H1 (cell line): ENCODE measurements around the gene STXBP4. TPM values are rescaled to one million over a fixed set of nuclear protein-coding genes. Genes with fewer than 3 reads are reported as not detected.
"Not testable (repeated sequence)": the region's sequence is repeated elsewhere in the genome, so short reads cannot be mapped to it uniquely, and the experiment has no call there.

Source experiments
- CTCF ChIA-PET: fragments of 300-600 bp; sonication (Branson Sonifier 250); formaldehyde crosslinking; loops from one replicate; lab custom pipeline; 2021; ENCODE audit not compliant: partially characterized antibody; lab: Charles Lee
- POLR2A ChIA-PET: fragments of 300-600 bp; sonication (Branson Sonifier 250); formaldehyde crosslinking; loops from one replicate; lab custom pipeline; 2021; ENCODE audit warnings: inconsistent platforms; ENCODE audit not compliant: partially characterized antibody; lab: Charles Lee
- DNase-seq, 2 experiments: peaks; one replicate each; pipeline versions ENCODE4 v3.0.0 to v3.0.0-alpha.2; 2010 to 2022; ENCODE audit warnings: low spot score in 2 of 2, low read depth in 1 of 2, mixed read lengths in 1 of 2
- FAIRE-seq: peaks from 2 replicates; lab custom pipeline; 2011; peaks lifted over from hg19 to GRCh38; lab: Jason Lieb, UNC
- H2AFZ ChIP-seq: 2 replicates; pipeline ENCODE4 v1.8.1; 2012; ENCODE audit warnings: low read length, inconsistent platforms
- H2AK5ac ChIP-seq: 2 replicates; pipeline ENCODE4 v1.6.1; 2013; ENCODE audit warnings: low read depth, low read length
- H2BK120ac ChIP-seq: replicated peaks from 2 replicates; pipeline ENCODE3; 2013; ENCODE audit warnings: low read depth, low read length, inconsistent platforms
- H2BK12ac ChIP-seq: 2 replicates; pipeline ENCODE4 v1.6.1; 2013; ENCODE audit warnings: low read depth, low read length
- H2BK15ac ChIP-seq: 2 replicates; pipeline ENCODE4 v1.6.1; 2013; ENCODE audit warnings: low read length
- H2BK20ac ChIP-seq: 2 replicates; pipeline ENCODE4 v1.6.1; 2013; ENCODE audit warnings: low read length
- H2BK5ac ChIP-seq: 2 replicates; pipeline ENCODE4 v1.6.1; 2013; ENCODE audit warnings: low read depth, low read length
- H3K14ac ChIP-seq: 2 replicates; pipeline ENCODE4 v1.6.1; 2013; ENCODE audit warnings: inconsistent platforms; ENCODE audit not compliant: insufficient read length
- H3K18ac ChIP-seq: 2 replicates; pipeline ENCODE4 v1.6.1; 2013; ENCODE audit warnings: low read length; ENCODE audit errors: extremely low read depth
- H3K23ac ChIP-seq: 2 replicates; pipeline ENCODE4 v1.6.1; 2013; ENCODE audit warnings: inconsistent platforms; ENCODE audit not compliant: insufficient read length
- H3K23me2 ChIP-seq: 2 replicates; pipeline ENCODE4 v1.6.1; 2013; ENCODE audit warnings: low read depth, low read length
- H3K27ac ChIP-seq: 2 replicates; pipeline ENCODE4 v1.6.1; 2011; ENCODE audit warnings: low read depth, low read length, inconsistent platforms
- H3K27me3 ChIP-seq, 4 experiments: replicated peaks in 1 of 4; 1 replicate in 1 of 4; 2 replicates in 3 of 4; pipeline versions ENCODE4 v1.6.1 to v1.8.1; 2011 to 2013; ENCODE audit warnings: low read length in 3 of 4, mild to moderate bottlenecking in 3 of 4, inconsistent platforms in 2 of 4, mixed read lengths in 2 of 4, moderate library complexity in 1 of 4; ENCODE audit not compliant: control insufficient read depth in 3 of 4, insufficient read depth in 3 of 4; ENCODE audit errors: extremely low read depth in 1 of 4
- H3K36me3 ChIP-seq, 4 experiments: 2 replicates each; pipeline versions ENCODE4 v1.6.1 to v1.8.1; 2011 to 2013; ENCODE audit warnings: mild to moderate bottlenecking in 4 of 4, low read length in 3 of 4, moderate library complexity in 2 of 4, control low read depth in 1 of 4, inconsistent platforms in 1 of 4; ENCODE audit not compliant: insufficient read depth in 4 of 4, control insufficient read depth in 2 of 4
- H3K4ac ChIP-seq: replicated peaks from 2 replicates; pipeline ENCODE3; 2013; ENCODE audit warnings: low read length, low read depth, mixed read lengths, inconsistent platforms; ENCODE audit not compliant: insufficient read length
- H3K4me1 ChIP-seq, 4 experiments: replicated peaks in 1 of 4; 1 replicate in 1 of 4; 2 replicates in 3 of 4; pipeline versions ENCODE4 v1.6.1 to v1.8.1; 2011 to 2013; ENCODE audit warnings: low read length in 3 of 4, inconsistent platforms in 2 of 4, mixed read lengths in 1 of 4; ENCODE audit not compliant: insufficient read depth in 4 of 4, control insufficient read depth in 3 of 4
- H3K4me2 ChIP-seq, 2 experiments: 2 replicates each; pipeline versions ENCODE4 v1.6.1 to v1.8.1; 2011 to 2013; ENCODE audit warnings: low read depth in 2 of 2, low read length in 2 of 2, control low read depth in 1 of 2, inconsistent platforms in 1 of 2, mild to moderate bottlenecking in 1 of 2; ENCODE audit not compliant: insufficient read depth in 1 of 2
- H3K4me3 ChIP-seq, 4 experiments: fragments of 200-600, 300-600 bp in 1 of 4; sonication (generic), shearing (Covaris generic), sonication (Bioruptor Twin) in 1 of 4; 2 replicates each; pipeline versions ENCODE4 v1.5.1 to v1.8.1; 2011 to 2016; ENCODE audit warnings: low read length in 4 of 4, low read depth in 3 of 4, control low read depth in 2 of 4, inconsistent platforms in 2 of 4, mild to moderate bottlenecking in 2 of 4, mixed read lengths in 1 of 4, moderate library complexity in 1 of 4; ENCODE audit not compliant: insufficient read depth in 2 of 4; ENCODE audit errors: extremely low read depth in 1 of 4
- H3K56ac ChIP-seq: replicated peaks from 2 replicates; pipeline ENCODE3; 2013; ENCODE audit warnings: low read depth, mild to moderate bottlenecking, mixed read lengths, low read length, inconsistent platforms; ENCODE audit not compliant: insufficient read length
- H3K79me1 ChIP-seq: 2 replicates; pipeline ENCODE4 v1.6.1; 2013; ENCODE audit warnings: low read depth, low read length, control low read depth
- H3K79me2 ChIP-seq, 2 experiments: 2 replicates each; pipeline versions ENCODE4 v1.6.1 to v1.8.1; 2012 to 2013; ENCODE audit warnings: low read length in 2 of 2, mild to moderate bottlenecking in 2 of 2, inconsistent platforms in 1 of 2; ENCODE audit not compliant: insufficient read depth in 2 of 2, control insufficient read depth in 1 of 2
- H3K9ac ChIP-seq, 4 experiments: replicated peaks in 1 of 4; 1 replicate in 1 of 4; 2 replicates in 3 of 4; pipeline versions ENCODE4 v1.6.1 to v1.8.1; 2011 to 2013; ENCODE audit warnings: low read depth in 3 of 4, low read length in 3 of 4, control low read depth in 2 of 4, mild to moderate bottlenecking in 2 of 4, moderate library complexity in 2 of 4, inconsistent platforms in 1 of 4; ENCODE audit errors: extremely low read depth in 1 of 4
- H3K9me3 ChIP-seq, 2 experiments: 2 replicates each; pipeline versions ENCODE4 v1.6.1 to v1.8.1; 2012 to 2013; ENCODE audit warnings: mild to moderate bottlenecking in 2 of 2, moderate library complexity in 2 of 2, control low read depth in 1 of 2, inconsistent platforms in 1 of 2, low read depth in 1 of 2, low read length in 1 of 2, mixed read lengths in 1 of 2; ENCODE audit not compliant: insufficient read depth in 2 of 2
- H4K20me1 ChIP-seq, 2 experiments: replicated peaks in 1 of 2; 2 replicates each; pipeline versions ENCODE3 to v1.8.1; 2011 to 2013; ENCODE audit warnings: inconsistent platforms in 2 of 2, low read length in 2 of 2, mild to moderate bottlenecking in 1 of 2; ENCODE audit not compliant: insufficient read depth in 2 of 2, control insufficient read depth in 1 of 2
- H4K5ac ChIP-seq: 2 replicates; pipeline ENCODE4 v1.6.1; 2013; ENCODE audit warnings: low read length, low read depth, mixed read lengths, inconsistent platforms; ENCODE audit not compliant: insufficient read length
- H4K8ac ChIP-seq: 2 replicates; pipeline ENCODE4 v1.8.0; 2013; ENCODE audit warnings: mild to moderate bottlenecking, moderate library complexity, low read length, inconsistent platforms; ENCODE audit not compliant: insufficient read depth; ENCODE audit errors: extremely low read depth
- H4K91ac ChIP-seq: replicated peaks from 2 replicates; pipeline ENCODE3; 2013; ENCODE audit warnings: low read length, mixed read lengths, inconsistent platforms; ENCODE audit not compliant: insufficient read length
- BRCA1 ChIP-seq: IDR thresholded peaks from 2 replicates; pipeline ENCODE4 v1.6.1; 2012; ENCODE audit warnings: low read depth, low read length, improper control_type of control experiment
- SP2 ChIP-seq: IDR thresholded peaks from 2 replicates; pipeline ENCODE4 v1.6.1; 2012; ENCODE audit warnings: mild to moderate bottlenecking, low read length, inconsistent platforms
- WGBS, 2 experiments: shearing (Covaris generic) in 1 of 2; methylation state at CpG; one replicate each; pipeline versions ENCODE4 v1.1.6 to v1.1.7; 2013 to 2015; ENCODE audit warnings: low lambda C conversion rate in 2 of 2, mixed read lengths in 2 of 2, inconsistent platforms in 1 of 2, low coverage in 1 of 2, missing lambda C conversion rate in 1 of 2; ENCODE audit not compliant: insufficient replicate concordance in 2 of 2, insufficient coverage in 1 of 2, insufficient read length in 1 of 2; ENCODE audit errors: extremely low coverage in 1 of 2, missing lambda C conversion rate in 1 of 2; 5-methylcytosine and 5-hydroxymethylcytosine counted together
- polyA plus RNA-seq, 7 experiments: library from polyadenylated mRNA; depleted of rRNA in 3 of 7; stranded (reverse) in 5 of 7; unstranded in 2 of 7; fragments of >200 nt in 5 of 7; fragments of 200-250 nt in 2 of 7; gene quantifications; 1 replicate in 5 of 7; 2 replicates in 1 of 7; 4 replicates in 1 of 7; pipeline versions ENCODE4 v1.2.1 to v1.2.3, GENCODE V29; 2011 to 2013; ENCODE audit warnings: missing spikeins in 2 of 7, mixed read lengths in 2 of 7
- total RNA-seq: library from RNA; stranded (reverse); fragmentation: NEBNext Ultra II Directional; extraction: Animal tissue kit (Norgen Biotek cat#: 25700); gene quantifications from 2 replicates; pipeline ENCODE4 v1.2.1, GENCODE V29; 2021
- TF ChIP-seq, protein P1 (sequence below), 3 experiments: IDR thresholded peaks; 1 replicate in 2 of 3; 2 replicates in 1 of 3; pipeline versions ENCODE4 v1.5.1 to v1.6.1; 2011; ENCODE audit warnings: low read length in 3 of 3, mild to moderate bottlenecking in 3 of 3, inconsistent platforms in 2 of 3, low read depth in 1 of 3, moderate library complexity in 1 of 3; ENCODE audit not compliant: insufficient read depth in 1 of 3; ENCODE audit errors: control extremely low read depth in 1 of 3
- TF ChIP-seq, protein P2 (sequence below): IDR thresholded peaks from 2 replicates; pipeline ENCODE4 v1.6.1; 2011; ENCODE audit warnings: low read depth, mild to moderate bottlenecking, low read length; ENCODE audit not compliant: insufficient read depth

STXBP4 gene
- total and polyA plus RNA-seq, 2 of the 8 experiments (the other 6 are each of a cell fraction or from before 2014, with no cell fraction given): 3.2 to 18.5 TPM

DNA sequence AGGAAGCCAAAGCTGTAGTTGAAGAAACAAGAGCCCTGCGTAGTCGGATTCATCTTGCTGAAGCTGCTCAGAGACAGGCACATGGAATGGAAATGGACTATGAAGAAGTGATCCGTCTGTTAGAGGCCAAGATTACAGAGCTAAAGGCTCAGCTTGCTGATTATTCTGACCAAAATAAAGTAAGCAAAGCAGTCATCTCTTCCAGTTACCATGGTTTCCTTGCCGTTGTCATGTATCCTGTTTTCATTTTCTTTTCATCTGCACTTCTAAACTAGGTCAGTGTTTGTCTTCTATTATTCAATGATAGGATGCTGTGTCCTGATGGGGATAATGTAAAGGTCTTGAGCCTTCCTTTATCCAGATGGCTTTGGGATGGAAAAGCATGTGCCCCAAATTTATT, 104.3 kb downstream of the STXBP4 start (continued):
- TF ChIP-seq, protein P1, sequence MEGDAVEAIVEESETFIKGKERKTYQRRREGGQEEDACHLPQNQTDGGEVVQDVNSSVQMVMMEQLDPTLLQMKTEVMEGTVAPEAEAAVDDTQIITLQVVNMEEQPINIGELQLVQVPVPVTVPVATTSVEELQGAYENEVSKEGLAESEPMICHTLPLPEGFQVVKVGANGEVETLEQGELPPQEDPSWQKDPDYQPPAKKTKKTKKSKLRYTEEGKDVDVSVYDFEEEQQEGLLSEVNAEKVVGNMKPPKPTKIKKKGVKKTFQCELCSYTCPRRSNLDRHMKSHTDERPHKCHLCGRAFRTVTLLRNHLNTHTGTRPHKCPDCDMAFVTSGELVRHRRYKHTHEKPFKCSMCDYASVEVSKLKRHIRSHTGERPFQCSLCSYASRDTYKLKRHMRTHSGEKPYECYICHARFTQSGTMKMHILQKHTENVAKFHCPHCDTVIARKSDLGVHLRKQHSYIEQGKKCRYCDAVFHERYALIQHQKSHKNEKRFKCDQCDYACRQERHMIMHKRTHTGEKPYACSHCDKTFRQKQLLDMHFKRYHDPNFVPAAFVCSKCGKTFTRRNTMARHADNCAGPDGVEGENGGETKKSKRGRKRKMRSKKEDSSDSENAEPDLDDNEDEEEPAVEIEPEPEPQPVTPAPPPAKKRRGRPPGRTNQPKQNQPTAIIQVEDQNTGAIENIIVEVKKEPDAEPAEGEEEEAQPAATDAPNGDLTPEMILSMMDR (IDR thresholded peaks at IDR 0.05; ENCODE audit: control extremely low read depth in 1 of 3, insufficient read depth in 1 of 3, low read depth in 1 of 3, low read length in 3 of 3): no peak
- TF ChIP-seq, protein P2, sequence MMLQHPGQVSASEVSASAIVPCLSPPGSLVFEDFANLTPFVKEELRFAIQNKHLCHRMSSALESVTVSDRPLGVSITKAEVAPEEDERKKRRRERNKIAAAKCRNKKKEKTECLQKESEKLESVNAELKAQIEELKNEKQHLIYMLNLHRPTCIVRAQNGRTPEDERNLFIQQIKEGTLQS: no peak
- TF ChIP-seq BRCA1: no peak
- TF ChIP-seq SP2: no peak

DNA sequence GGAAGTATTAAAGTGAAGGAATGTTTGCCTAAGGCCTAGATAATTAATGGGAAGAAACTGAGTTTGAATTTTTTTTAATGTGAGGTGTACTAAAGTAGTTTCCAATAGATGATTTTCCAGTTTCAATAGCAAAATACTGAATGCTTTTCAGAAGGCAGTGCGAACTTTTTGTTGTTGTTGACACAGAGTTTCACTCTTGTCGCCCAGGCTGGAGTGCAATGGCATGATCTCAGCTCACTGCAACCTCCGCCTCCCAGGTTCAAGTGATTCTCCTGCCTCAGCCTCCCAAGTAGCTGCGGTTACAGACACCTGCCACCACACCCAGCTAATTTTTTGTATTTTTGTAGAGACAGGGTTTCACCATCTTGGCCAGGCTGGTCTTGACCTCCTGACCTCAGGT, 104.9 kb downstream of the STXBP4 start:
- H2AFZ ChIP-seq, H3K9ac ChIP-seq, H4K8ac ChIP-seq, H2BK20ac ChIP-seq, H3K9me3 ChIP-seq, FAIRE-seq, H3K18ac ChIP-seq, H3K4ac ChIP-seq, CTCF ChIA-PET, H3K4me2 ChIP-seq, H3K27me3 ChIP-seq, H3K23ac ChIP-seq, H2BK15ac ChIP-seq, H3K14ac ChIP-seq, H2AK5ac ChIP-seq, H4K91ac ChIP-seq, H2BK120ac ChIP-seq, POLR2A ChIA-PET, H3K36me3 ChIP-seq, H2BK12ac ChIP-seq, H4K5ac ChIP-seq, H3K56ac ChIP-seq, H4K20me1 ChIP-seq, H3K79me1 ChIP-seq, H3K4me3 ChIP-seq, H3K79me2 ChIP-seq, H2BK5ac ChIP-seq, H3K27ac ChIP-seq, H3K4me1 ChIP-seq, DNase-seq, H3K23me2 ChIP-seq: not testable (repeated sequence)
- WGBS, 2 experiments: 94% methylated on average over 4 of the region's 4 CpGs; no CpG with 5 or more reads in 1 of the 2 experiments
